ENCODE results near the gene RDM1.

DNA sequence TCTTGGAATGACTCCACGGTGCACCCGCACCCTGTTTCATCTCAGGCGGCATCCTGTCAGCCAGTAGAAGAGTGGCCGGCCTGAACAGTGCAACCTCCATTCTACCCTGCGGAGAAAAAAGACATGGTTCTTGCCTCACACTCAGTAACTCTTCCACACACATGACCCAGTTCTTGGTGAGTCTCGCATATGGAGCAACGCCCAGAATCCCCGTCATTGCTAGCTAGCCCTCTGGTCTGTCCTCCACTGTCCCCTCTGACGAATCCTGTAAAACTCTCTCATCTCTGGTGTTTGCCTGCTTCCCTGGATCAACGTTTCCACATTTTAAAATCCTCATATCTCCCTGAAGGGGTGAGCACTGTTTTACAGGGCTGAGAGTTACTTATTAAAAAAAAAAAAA is 4.2 kb upstream of the RDM1 start:
- TF ChIP-seq, protein P1, sequence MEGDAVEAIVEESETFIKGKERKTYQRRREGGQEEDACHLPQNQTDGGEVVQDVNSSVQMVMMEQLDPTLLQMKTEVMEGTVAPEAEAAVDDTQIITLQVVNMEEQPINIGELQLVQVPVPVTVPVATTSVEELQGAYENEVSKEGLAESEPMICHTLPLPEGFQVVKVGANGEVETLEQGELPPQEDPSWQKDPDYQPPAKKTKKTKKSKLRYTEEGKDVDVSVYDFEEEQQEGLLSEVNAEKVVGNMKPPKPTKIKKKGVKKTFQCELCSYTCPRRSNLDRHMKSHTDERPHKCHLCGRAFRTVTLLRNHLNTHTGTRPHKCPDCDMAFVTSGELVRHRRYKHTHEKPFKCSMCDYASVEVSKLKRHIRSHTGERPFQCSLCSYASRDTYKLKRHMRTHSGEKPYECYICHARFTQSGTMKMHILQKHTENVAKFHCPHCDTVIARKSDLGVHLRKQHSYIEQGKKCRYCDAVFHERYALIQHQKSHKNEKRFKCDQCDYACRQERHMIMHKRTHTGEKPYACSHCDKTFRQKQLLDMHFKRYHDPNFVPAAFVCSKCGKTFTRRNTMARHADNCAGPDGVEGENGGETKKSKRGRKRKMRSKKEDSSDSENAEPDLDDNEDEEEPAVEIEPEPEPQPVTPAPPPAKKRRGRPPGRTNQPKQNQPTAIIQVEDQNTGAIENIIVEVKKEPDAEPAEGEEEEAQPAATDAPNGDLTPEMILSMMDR (IDR thresholded peaks at IDR 0.05 in 4 of 5, conservative IDR thresholded peaks at IDR 0.05 in 1 of 5) = no peak
- TF ChIP-seq POLR2A (IDR thresholded peaks at IDR 0.05) = no peak

Data from gastrocnemius medialis (tissue), 4 donors.